HEK293 (cell line): Measurements from ENCODE around the gene CCNI.

Experiments used
- FEZF1 ChIP-seq: fragments of 450-650 bp; formaldehyde crosslinking; IDR thresholded peaks from 2 replicates; pipeline ENCODE4 v1.5.1; 2016; ENCODE audit warnings: missing biosample characterization, missing genetic modification characterization
- HOXD13 ChIP-seq: sonication (generic); formaldehyde crosslinking; IDR thresholded peaks from 2 replicates; pipeline ENCODE4 v1.8.0; 2022; ENCODE audit warnings: missing genetic modification reagents, borderline replicate concordance
- SCRT2 ChIP-seq: fragments of 450-650 bp; formaldehyde crosslinking; IDR thresholded peaks from 2 replicates; pipeline ENCODE4 v1.5.1; 2016; ENCODE audit warnings: missing biosample characterization, missing genetic modification characterization
- SETDB1 ChIP-seq: IDR thresholded peaks from one replicate; pipeline ENCODE4 v1.6.1; 2017; ENCODE audit warnings: mild to moderate bottlenecking, low read length, moderate library complexity, mixed read lengths; ENCODE audit not compliant: insufficient read length
- ZBTB21 ChIP-seq: fragments of 450-650 bp; formaldehyde crosslinking; IDR thresholded peaks from 2 replicates; pipeline ENCODE4 v1.5.1; 2017; ENCODE audit warnings: missing biosample characterization, missing genetic modification characterization
- ZBTB44 ChIP-seq: fragments of 450-650 bp; IDR thresholded peaks from 2 replicates; pipeline ENCODE4 v1.5.1; 2018; ENCODE audit warnings: missing biosample characterization, mild to moderate bottlenecking, missing genetic modification characterization
- ZBTB8A ChIP-seq: fragments of 450-650 bp; formaldehyde crosslinking; IDR thresholded peaks from 2 replicates; pipeline ENCODE4 v1.5.1; 2016; ENCODE audit warnings: missing biosample characterization, missing genetic modification characterization
- ZEB2 ChIP-seq: fragments of 450-650 bp; formaldehyde crosslinking; IDR thresholded peaks from 2 replicates; pipeline ENCODE4 v1.5.1; 2016; ENCODE audit warnings: missing biosample characterization, missing genetic modification characterization
- ZFP37 ChIP-seq: fragments of 450-650 bp; formaldehyde crosslinking; IDR thresholded peaks from 2 replicates; pipeline ENCODE4 v1.5.1; 2016; ENCODE audit warnings: missing biosample characterization, missing genetic modification characterization
- ZFP41 ChIP-seq: fragments of 450-650 bp; formaldehyde crosslinking; IDR thresholded peaks from 2 replicates; pipeline ENCODE4 v1.5.1; 2016; ENCODE audit warnings: missing biosample characterization, missing genetic modification characterization, borderline replicate concordance
- ZFP69B ChIP-seq: fragments of 450-650 bp; formaldehyde crosslinking; IDR thresholded peaks from 2 replicates; pipeline ENCODE4 v1.5.1; 2016; ENCODE audit warnings: missing biosample characterization, missing genetic modification characterization
- ZNF157 ChIP-seq: fragments of 450-650 bp; formaldehyde crosslinking; IDR thresholded peaks from 2 replicates; pipeline ENCODE4 v1.5.1; 2016; ENCODE audit warnings: missing biosample characterization, missing genetic modification characterization
- ZNF18 ChIP-seq: fragments of 450-650 bp; formaldehyde crosslinking; IDR thresholded peaks from 2 replicates; pipeline ENCODE4 v1.5.1; 2016; ENCODE audit warnings: missing biosample characterization, missing genetic modification characterization
- ZNF394 ChIP-seq: fragments of 450-650 bp; formaldehyde crosslinking; IDR thresholded peaks from 2 replicates; pipeline ENCODE4 v1.5.1; 2016; ENCODE audit warnings: missing biosample characterization, missing genetic modification characterization, mild to moderate bottlenecking, moderate library complexity, borderline replicate concordance
- ZNF473 ChIP-seq: fragments of 450-650 bp; formaldehyde crosslinking; IDR thresholded peaks from 2 replicates; pipeline ENCODE4 v1.5.1; 2017; ENCODE audit warnings: missing biosample characterization, missing genetic modification characterization
- ZNF585B ChIP-seq: fragments of 450-650 bp; formaldehyde crosslinking; IDR thresholded peaks from 2 replicates; pipeline ENCODE4 v1.5.1; 2016; ENCODE audit warnings: missing biosample characterization, missing genetic modification characterization
- ZNF677 ChIP-seq: fragments of 450-650 bp; IDR thresholded peaks from 2 replicates; pipeline ENCODE4 v1.5.0; 2018; ENCODE audit warnings: missing biosample characterization, mild to moderate bottlenecking, missing genetic modification characterization, moderate library complexity
- ZNF692 ChIP-seq: fragments of 450-650 bp; formaldehyde crosslinking; IDR thresholded peaks from 2 replicates; pipeline ENCODE4 v1.5.1; 2016; ENCODE audit warnings: missing biosample characterization, missing genetic modification characterization
- ZNF76 ChIP-seq: fragments of 450-650 bp; formaldehyde crosslinking; IDR thresholded peaks from 2 replicates; pipeline ENCODE4; 2016; ENCODE audit warnings: low read depth, missing biosample characterization, missing genetic modification characterization, borderline replicate concordance
- ZSCAN16 ChIP-seq: fragments of 450-650 bp; formaldehyde crosslinking; IDR thresholded peaks from 2 replicates; pipeline ENCODE4 v1.5.1; 2016; ENCODE audit warnings: missing biosample characterization, missing genetic modification characterization
- ZSCAN23 ChIP-seq: fragments of 450-650 bp; formaldehyde crosslinking; IDR thresholded peaks from 2 replicates; pipeline ENCODE4 v1.5.1; 2016; ENCODE audit warnings: missing biosample characterization, missing genetic modification characterization
- ZSCAN4 ChIP-seq: fragments of 450-650 bp; formaldehyde crosslinking; IDR thresholded peaks from 2 replicates; pipeline ENCODE4 v1.5.1; 2017; ENCODE audit warnings: missing biosample characterization, missing genetic modification characterization
- TF ChIP-seq, protein P1 (sequence below): fragments of 450-650 bp; formaldehyde crosslinking; IDR thresholded peaks from 2 replicates; pipeline ENCODE4 v1.5.1; 2016; ENCODE audit warnings: missing biosample characterization, missing genetic modification characterization, low read depth
- TF ChIP-seq, protein P2 (sequence below): fragments of 450-650 bp; formaldehyde crosslinking; IDR thresholded peaks from 2 replicates; pipeline ENCODE4 v1.5.1; 2016; ENCODE audit warnings: missing biosample characterization, missing genetic modification characterization
- TF ChIP-seq, protein P3 (sequence below): sonication (generic); formaldehyde crosslinking; IDR thresholded peaks from 2 replicates; pipeline ENCODE4 v1.8.1; 2022; ENCODE audit warnings: mild to moderate bottlenecking, moderate library complexity, missing genetic modification reagents
- TF ChIP-seq, protein P4 (sequence below): fragments of 450-650 bp; formaldehyde crosslinking; IDR thresholded peaks from 2 replicates; pipeline ENCODE4 v1.5.1; 2016; ENCODE audit warnings: missing biosample characterization, missing genetic modification characterization, borderline replicate concordance

The CCNI gene

GRCh38 chr4:77075869-77076799 lies at the start of gene CCNI (continued):
- TF ChIP-seq ZNF677 (no peak), ZNF18 (no peak), ZNF692 (tag by site-specific recombination) (peak; percentile 99), ZSCAN23 (tag by site-specific recombination) (peak; percentile 95), ZFP41 (tag by site-specific recombination) (peak; percentile 90; the same call in 1 of the 2 replicates), SCRT2 (tag by site-specific recombination) (peak; percentile 76), ZFP69B (tag by site-specific recombination) (peak; percentile 98), ZNF157 (no peak), HOXD13 (CRISPR knock-in tag) (no peak), ZSCAN4 (tag by site-specific recombination) (peak; percentile 74), ZNF76 (tag by site-specific recombination) (peak; percentile 85), FEZF1 (tag by site-specific recombination) (peak; percentile 31; the same call in 1 of the 2 replicates), ZBTB21 (tag by site-specific recombination) (peak; percentile 99), ZEB2 (tag by site-specific recombination) (peak; percentile 98), ZBTB44 (tag by site-specific recombination) (no peak), ZFP37 (tag by site-specific recombination) (peak; percentile 98), ZNF585B (no peak), ZSCAN16 (tag by site-specific recombination) (peak; percentile 58; the same call in 1 of the 2 replicates), SETDB1 (no peak), ZNF473 (tag by site-specific recombination) (no peak), ZBTB8A (tag by site-specific recombination) (peak; percentile 84), ZNF394 (tag by site-specific recombination) (peak; percentile 91)
- TF ChIP-seq, protein P1, sequence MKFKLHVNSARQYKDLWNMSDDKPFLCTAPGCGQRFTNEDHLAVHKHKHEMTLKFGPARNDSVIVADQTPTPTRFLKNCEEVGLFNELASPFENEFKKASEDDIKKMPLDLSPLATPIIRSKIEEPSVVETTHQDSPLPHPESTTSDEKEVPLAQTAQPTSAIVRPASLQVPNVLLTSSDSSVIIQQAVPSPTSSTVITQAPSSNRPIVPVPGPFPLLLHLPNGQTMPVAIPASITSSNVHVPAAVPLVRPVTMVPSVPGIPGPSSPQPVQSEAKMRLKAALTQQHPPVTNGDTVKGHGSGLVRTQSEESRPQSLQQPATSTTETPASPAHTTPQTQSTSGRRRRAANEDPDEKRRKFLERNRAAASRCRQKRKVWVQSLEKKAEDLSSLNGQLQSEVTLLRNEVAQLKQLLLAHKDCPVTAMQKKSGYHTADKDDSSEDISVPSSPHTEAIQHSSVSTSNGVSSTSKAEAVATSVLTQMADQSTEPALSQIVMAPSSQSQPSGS (tag by site-specific recombination): peak; percentile 99
- TF ChIP-seq, protein P2, sequence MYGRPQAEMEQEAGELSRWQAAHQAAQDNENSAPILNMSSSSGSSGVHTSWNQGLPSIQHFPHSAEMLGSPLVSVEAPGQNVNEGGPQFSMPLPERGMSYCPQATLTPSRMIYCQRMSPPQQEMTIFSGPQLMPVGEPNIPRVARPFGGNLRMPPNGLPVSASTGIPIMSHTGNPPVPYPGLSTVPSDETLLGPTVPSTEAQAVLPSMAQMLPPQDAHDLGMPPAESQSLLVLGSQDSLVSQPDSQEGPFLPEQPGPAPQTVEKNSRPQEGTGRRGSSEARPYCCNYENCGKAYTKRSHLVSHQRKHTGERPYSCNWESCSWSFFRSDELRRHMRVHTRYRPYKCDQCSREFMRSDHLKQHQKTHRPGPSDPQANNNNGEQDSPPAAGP: peak; percentile 100
- TF ChIP-seq, protein P3, sequence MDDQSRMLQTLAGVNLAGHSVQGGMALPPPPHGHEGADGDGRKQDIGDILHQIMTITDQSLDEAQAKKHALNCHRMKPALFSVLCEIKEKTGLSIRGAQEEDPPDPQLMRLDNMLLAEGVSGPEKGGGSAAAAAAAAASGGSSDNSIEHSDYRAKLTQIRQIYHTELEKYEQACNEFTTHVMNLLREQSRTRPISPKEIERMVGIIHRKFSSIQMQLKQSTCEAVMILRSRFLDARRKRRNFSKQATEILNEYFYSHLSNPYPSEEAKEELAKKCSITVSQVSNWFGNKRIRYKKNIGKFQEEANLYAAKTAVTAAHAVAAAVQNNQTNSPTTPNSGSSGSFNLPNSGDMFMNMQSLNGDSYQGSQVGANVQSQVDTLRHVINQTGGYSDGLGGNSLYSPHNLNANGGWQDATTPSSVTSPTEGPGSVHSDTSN (CRISPR knock-in tag): no peak
- TF ChIP-seq, protein P4, sequence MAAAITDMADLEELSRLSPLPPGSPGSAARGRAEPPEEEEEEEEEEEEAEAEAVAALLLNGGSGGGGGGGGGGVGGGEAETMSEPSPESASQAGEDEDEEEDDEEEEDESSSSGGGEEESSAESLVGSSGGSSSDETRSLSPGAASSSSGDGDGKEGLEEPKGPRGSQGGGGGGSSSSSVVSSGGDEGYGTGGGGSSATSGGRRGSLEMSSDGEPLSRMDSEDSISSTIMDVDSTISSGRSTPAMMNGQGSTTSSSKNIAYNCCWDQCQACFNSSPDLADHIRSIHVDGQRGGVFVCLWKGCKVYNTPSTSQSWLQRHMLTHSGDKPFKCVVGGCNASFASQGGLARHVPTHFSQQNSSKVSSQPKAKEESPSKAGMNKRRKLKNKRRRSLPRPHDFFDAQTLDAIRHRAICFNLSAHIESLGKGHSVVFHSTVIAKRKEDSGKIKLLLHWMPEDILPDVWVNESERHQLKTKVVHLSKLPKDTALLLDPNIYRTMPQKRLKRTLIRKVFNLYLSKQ (tag by site-specific recombination): peak; percentile 27; the same call in 1 of the 2 replicates
